HepG2 (cell line): ENCODE data around the gene CD300LB. TPM values are rescaled to one million over a fixed set of nuclear protein-coding genes. Genes with fewer than 3 reads are reported as not detected.

Experiments used
- ATAC-seq: fragments of 200-7000 bp; cut with Tn5 transposase; 3 replicates; pipeline ENCODE4 v1.9.1; 2020; ENCODE audit warnings: mild to moderate bottlenecking, moderate library complexity
- BruUV-seq: library from RNA; stranded (reverse); fragments of 400-500 nt; replicated peaks from 2 replicates; lab custom pipeline; 2021; lab: Mats Ljungman, UMichigan
- CTCF ChIA-PET: fragments of 300-600 bp; formaldehyde crosslinking; extraction: SDS; loops from one replicate; lab custom pipeline; 2021; ENCODE audit warnings: low total read pairs, inconsistent platforms, low intra/inter-chr PET ratio; lab: Yijun Ruan, JAX
- POLR2A ChIA-PET: fragments of 350-600 bp; sonication (Branson Sonifier 250); formaldehyde crosslinking; loops from one replicate; lab custom pipeline; 2020; ENCODE audit warnings: antibody characterized with exemption, inconsistent platforms; lab: Yijun Ruan, JAX
- DNase-seq: peaks from one replicate; pipeline ENCODE4 v3.0.0-alpha.2; 2015; ENCODE audit warnings: low spot score
- FAIRE-seq: peaks from 3 replicates; lab custom pipeline; 2011; peaks lifted over from hg19 to GRCh38; lab: Jason Lieb, UNC
- H2AFZ ChIP-seq: one replicate; pipeline ENCODE4 v1.6.1; 2011; ENCODE audit warnings: low read length, inconsistent platforms
- H3K27ac ChIP-seq: fragments of 300-600 bp; 3 replicates; pipeline ENCODE4 v1.8.0; 2011; ENCODE audit warnings: mixed run types, mild to moderate bottlenecking, mixed read lengths, low read length, inconsistent platforms; ENCODE audit not compliant: insufficient read depth; ENCODE audit errors: extremely low read length
- H3K27me3 ChIP-seq, 2 experiments: fragments of 200-600 bp in 1 of 2; 2 replicates in 1 of 2; 3 replicates in 1 of 2; pipeline versions ENCODE4 v1.6.0 to v1.8.0; 2011; ENCODE audit warnings: low read length in 2 of 2, mild to moderate bottlenecking in 2 of 2, moderate library complexity in 2 of 2, inconsistent platforms in 1 of 2; ENCODE audit not compliant: insufficient read depth in 2 of 2, control insufficient read depth in 1 of 2
- H3K36me3 ChIP-seq, 2 experiments: fragments of 200-600 bp in 1 of 2; replicated peaks in 1 of 2; 2 replicates in 1 of 2; 3 replicates in 1 of 2; pipeline versions ENCODE4 v1.5.1 to v1.8.0; 2011; ENCODE audit warnings: low read length in 2 of 2, inconsistent platforms in 1 of 2; ENCODE audit not compliant: insufficient read depth in 2 of 2, control insufficient read depth in 1 of 2
- H3K4me1 ChIP-seq: 2 replicates; pipeline ENCODE4 v1.5.1; 2012; ENCODE audit warnings: low read length, inconsistent platforms; ENCODE audit not compliant: insufficient read depth
- H3K4me2 ChIP-seq: 2 replicates; pipeline ENCODE4 v1.6.0; 2011; ENCODE audit warnings: low read depth, low read length, inconsistent platforms
- H3K4me3 ChIP-seq, 3 experiments: fragments of 200-600 bp in 1 of 3; sonication (generic), shearing (Covaris generic) in 1 of 3; replicated peaks in 1 of 3; 2 replicates each; pipeline ENCODE4 v1.5.1; 2011 to 2016; ENCODE audit warnings: low read length in 3 of 3, inconsistent platforms in 2 of 3, low read depth in 2 of 3, mild to moderate bottlenecking in 2 of 3, control low read depth in 1 of 3, mixed read lengths in 1 of 3; ENCODE audit not compliant: insufficient read depth in 1 of 3
- H3K79me2 ChIP-seq: one replicate; pipeline ENCODE4 v1.6.1; 2011; ENCODE audit warnings: low read length, inconsistent platforms; ENCODE audit not compliant: insufficient read depth
- H3K9ac ChIP-seq: 2 replicates; pipeline ENCODE4 v1.6.0; 2011; ENCODE audit warnings: mild to moderate bottlenecking, low read depth, low read length, inconsistent platforms; ENCODE audit not compliant: insufficient read depth
- H3K9me3 ChIP-seq: 2 replicates; pipeline ENCODE4 v1.5.1; 2012; ENCODE audit warnings: mild to moderate bottlenecking, low read length
- H4K20me1 ChIP-seq: 2 replicates; pipeline ENCODE4 v1.6.0; 2011; ENCODE audit warnings: inconsistent platforms, mild to moderate bottlenecking, low read length, moderate library complexity; ENCODE audit not compliant: insufficient read depth
- KLF16 ChIP-seq, 2 experiments: sonication (generic) in 1 of 2; formaldehyde crosslinking in 1 of 2; IDR thresholded peaks; 2 replicates each; pipeline versions ENCODE4 v1.6.1 to v1.8.0; 2016 to 2023; ENCODE audit warnings: missing genetic modification reagents in 2 of 2, missing compliant biosample characterization in 1 of 2
- MAF1 ChIP-seq: sonication (generic); formaldehyde crosslinking; IDR thresholded peaks from 2 replicates; pipeline ENCODE4 v1.5.0; 2020; ENCODE audit warnings: missing genetic modification reagents, borderline replicate concordance
- MAFK ChIP-seq, 2 experiments: IDR thresholded peaks in 1 of 2; conservative IDR thresholded peaks in 1 of 2; 2 replicates each; pipeline ENCODE4 v1.6.1; 2011; ENCODE audit warnings: improper control_type of control experiment in 2 of 2, low read length in 2 of 2
- PAF1 ChIP-seq: IDR thresholded peaks from 2 replicates; pipeline ENCODE4 v1.6.1; 2016; ENCODE audit warnings: missing genetic modification reagents, missing compliant biosample characterization
- SAFB2 ChIP-seq: sonication (generic); formaldehyde crosslinking; IDR thresholded peaks from 2 replicates; pipeline ENCODE4 v1.5.1; 2020; ENCODE audit warnings: missing genetic modification reagents, low read depth, mild to moderate bottlenecking, borderline replicate concordance
- SP4 ChIP-seq: sonication (generic); formaldehyde crosslinking; IDR thresholded peaks from 2 replicates; pipeline ENCODE4 v1.8.1; 2023; ENCODE audit warnings: mild to moderate bottlenecking, missing genetic modification reagents
- ZFAT ChIP-seq: sonication (generic); formaldehyde crosslinking; conservative IDR thresholded peaks from 2 replicates; pipeline ENCODE4 v1.8.1; 2023; ENCODE audit warnings: missing genetic modification reagents, inconsistent platforms
- ZNF724P ChIP-seq: sonication (generic); formaldehyde crosslinking; IDR thresholded peaks from 2 replicates; pipeline ENCODE4 v1.8.0; 2022; ENCODE audit warnings: missing genetic modification reagents, borderline replicate concordance
- ZSCAN25 ChIP-seq: sonication (generic); formaldehyde crosslinking; IDR thresholded peaks from 2 replicates; pipeline ENCODE4 v1.8.0; 2022; ENCODE audit warnings: mild to moderate bottlenecking, missing genetic modification reagents
- WGBS: methylation state at CpG from one replicate; pipeline ENCODE4 v1.1.6; 2017; ENCODE audit warnings: low lambda C conversion rate; 5-methylcytosine and 5-hydroxymethylcytosine counted together
- in situ Hi-C: cut with HindIII; loops from 2 replicates; pipeline ENCODE4 v1.10.0; 2017; ENCODE audit warnings: low pct_unique_long_range_greater_than_20kb; ENCODE audit not compliant: extremely low pct_ligation_motif_present
- intact Hi-C: fragments of 100-400 bp; cut with micrococcal nuclease; formaldehyde crosslinking; loops from one replicate; pipeline ENCODE4 v1.10.0; 2022; ENCODE audit not compliant: unreplicated experiment
- polyA plus RNA-seq, 8 experiments: library from polyadenylated mRNA; depleted of rRNA in 3 of 8; stranded (reverse) in 7 of 8; unstranded in 1 of 8; fragments of >200 nt; fragmentation: Illumina TruSeq in 4 of 8; extraction: Trizol in 4 of 8; gene quantifications; 2 replicates each; pipeline versions ENCODE4 v1.2.1 to v1.2.3, GENCODE V29; 2011 to 2016; ENCODE audit warnings: low read depth in 4 of 8, missing spikeins in 1 of 8, mixed read lengths in 1 of 8; ENCODE audit not compliant: insufficient read depth in 1 of 8
- total RNA-seq, 5 experiments: library from RNA; depleted of rRNA; stranded (reverse); fragments of >200 nt; fragmentation: Illumina TruSeq; extraction: Trizol; gene quantifications; 2 replicates each; pipeline ENCODE4 v1.2.3, GENCODE V29; 2016; ENCODE audit warnings: low read depth in 1 of 5

Gene CD300LB
- total and polyA plus RNA-seq, 2 of the 13 experiments (the other 11 are each of a cell fraction or from before 2014, with no cell fraction given): not detected

GRCh38 chr17:74527081-74527480 is 4.2 kb downstream of the CD300LB start:
- FAIRE-seq (no peak), ATAC-seq (no peak), DNase-seq (no peak)
- Histone ChIP-seq H3K79me2 (no peaks in the 10 kb centered on the region), H3K36me3 (no peaks in the 10 kb centered on the region), H4K20me1 (no peaks in the 10 kb centered on the region), H3K27ac (no peak overlapping the region), H3K9ac (no peak overlapping the region), H3K27me3 (peaks cover 5 to 89% of the 10 kb centered on the region in 2 experiments; a peak in 4 of 5 replicates), H3K4me3 (no peak overlapping the region), H3K9me3 (no peaks in the 10 kb centered on the region), H3K4me1 (no peaks in the 10 kb centered on the region), H3K4me2 (no peak overlapping the region), H2AFZ (no peak overlapping the region)
- ChIA-PET CTCF (no interaction called here), POLR2A (no interaction called here)
- no peak for TF ChIP-seq PAF1
- BruUV-seq: no TSS peak
- WGBS: 6% methylated on average over 5 of the region's 5 CpGs
- intact Hi-C loops: no loop called here
- in situ Hi-C loops: no loop called here

GRCh38 chr17:74526681-74527080 is 4.6 kb downstream of the CD300LB start:
- FAIRE-seq (no peak), ATAC-seq (no peak), DNase-seq (no peak)
- WGBS: 4% methylated on average over 3 of the region's 3 CpGs
- Histone ChIP-seq H3K9ac (no peak overlapping the region), H3K27ac (no peak overlapping the region), H2AFZ (no peak overlapping the region), H4K20me1 (no peaks in the 10 kb centered on the region), H3K4me3 (no peak overlapping the region), H3K36me3 (no peaks in the 10 kb centered on the region), H3K4me2 (no peak overlapping the region), H3K9me3 (no peaks in the 10 kb centered on the region), H3K4me1 (peaks cover 2% of the 10 kb centered on the region; the same call in 1 of the 2 replicates), H3K79me2 (no peaks in the 10 kb centered on the region), H3K27me3 (peaks cover 5 to 89% of the 10 kb centered on the region in 2 experiments; a peak in 4 of 5 replicates)
- POLR2A ChIA-PET: no interaction called here
- TF ChIP-seq SP4 (CRISPR knock-in tag) (no peak), SAFB2 (CRISPR knock-in tag) (no peak), ZSCAN25 (CRISPR knock-in tag) (no peak), ZFAT (CRISPR knock-in tag) (no peak), KLF16 (CRISPR knock-in tag; IDR thresholded peaks at IDR 0.05) (no peak), MAF1 (CRISPR knock-in tag) (no peak), ZNF724P (CRISPR knock-in tag) (no peak), MAFK (conservative IDR thresholded peaks at IDR 0.05 in 1 of 2, IDR thresholded peaks at IDR 0.05 in 1 of 2; ENCODE audit: low read length in 2 of 2) (no peak)
- in situ Hi-C loops: no loop called here
- CTCF ChIA-PET: no interaction called here
- BruUV-seq: no TSS peak
- intact Hi-C loops: no loop called here
